GM18858 (cell line): ENCODE measurements around the gene CEP112.
A peak's percentile ranks its signal among the peaks of the same experiment; 100 is the strongest.

Source experiments
- ATAC-seq: cut with Tn5 transposase; IDR thresholded peaks from one replicate; pipeline ENCODE4 v1.9.1; 2021; ENCODE audit not compliant: unreplicated experiment

Gene CEP112

DNA sequence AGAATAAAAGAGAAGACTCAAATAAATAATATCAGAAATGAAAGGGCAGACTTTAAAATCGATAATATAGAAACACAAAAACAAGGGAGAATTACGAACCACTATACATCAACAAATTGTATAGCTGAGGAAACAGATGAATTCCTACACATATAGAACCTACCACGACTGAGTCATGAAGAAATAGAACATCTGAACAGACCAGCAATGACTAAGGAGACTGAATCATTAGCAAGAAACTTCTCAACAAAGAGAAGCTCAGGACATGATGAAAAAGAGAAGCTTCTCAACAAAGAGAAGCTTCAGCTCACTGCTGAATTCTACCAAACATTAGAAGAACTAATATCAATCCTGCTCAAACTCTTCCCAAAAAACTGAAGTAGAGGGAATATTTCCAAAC lies 255.9 kb downstream of the CEP112 start:
- no peak for ATAC-seq

DNA sequence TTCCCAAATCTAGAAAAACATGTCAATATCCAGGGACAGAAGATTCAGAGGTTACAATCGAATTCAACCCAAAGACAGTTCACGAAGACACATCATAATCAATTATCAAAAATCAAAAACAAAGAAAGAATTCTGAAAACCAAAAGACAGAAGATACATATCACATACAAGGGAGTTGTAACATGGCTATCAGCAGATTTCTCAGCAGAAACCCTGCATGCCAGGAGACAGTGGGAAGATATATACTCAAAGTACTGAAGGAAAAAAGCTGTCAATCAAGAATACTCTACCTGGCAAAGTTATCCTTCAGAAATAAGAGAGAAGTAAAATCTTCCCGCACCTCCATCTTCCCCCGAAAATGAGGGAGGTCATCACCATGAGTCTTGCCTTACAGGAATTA lies 258.6 kb downstream of the CEP112 start:
- no peak for ATAC-seq

DNA sequence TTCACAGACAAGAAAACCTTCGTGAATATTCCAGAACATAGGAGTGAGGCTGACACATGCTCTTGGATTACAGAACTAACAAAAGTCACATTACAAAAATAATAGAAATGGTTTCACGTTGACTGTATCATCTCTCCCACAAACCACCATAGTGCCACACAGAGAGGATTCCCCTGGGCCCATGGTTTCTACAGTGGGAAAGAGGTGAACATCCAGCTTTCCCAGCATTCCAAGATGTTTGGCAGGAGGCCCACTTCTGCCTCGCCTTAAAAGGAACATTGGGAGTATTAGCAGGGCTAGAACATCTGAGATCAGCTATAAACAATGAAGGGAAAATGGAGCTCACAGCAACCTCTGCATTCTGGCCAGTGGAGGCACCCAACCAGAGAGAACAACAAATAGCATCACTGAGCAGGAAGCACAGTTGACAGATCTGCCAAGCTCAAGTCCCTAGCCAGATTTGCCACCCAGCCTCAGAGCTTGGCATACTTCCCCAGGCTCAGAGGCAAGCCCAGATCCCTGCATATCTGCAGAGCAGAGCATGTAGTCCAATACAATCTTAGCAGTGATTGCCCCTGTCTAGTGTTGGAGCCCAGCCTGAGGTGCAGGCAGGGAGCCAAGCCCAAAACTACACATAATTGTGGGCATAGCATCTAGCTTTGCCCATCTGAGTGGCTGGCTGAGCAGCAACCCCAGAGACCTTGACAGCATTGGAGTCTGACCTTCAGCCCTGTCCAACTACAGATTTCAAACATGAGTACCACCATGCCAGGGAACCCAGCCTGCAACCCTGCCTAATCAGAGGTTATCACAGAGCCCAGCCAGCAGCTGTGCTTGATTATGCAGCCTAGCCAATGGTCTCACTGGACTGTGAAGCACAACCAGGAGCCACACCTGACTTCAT lies 260.4 kb downstream of the CEP112 start:
- ATAC-seq, result no peak

DNA sequence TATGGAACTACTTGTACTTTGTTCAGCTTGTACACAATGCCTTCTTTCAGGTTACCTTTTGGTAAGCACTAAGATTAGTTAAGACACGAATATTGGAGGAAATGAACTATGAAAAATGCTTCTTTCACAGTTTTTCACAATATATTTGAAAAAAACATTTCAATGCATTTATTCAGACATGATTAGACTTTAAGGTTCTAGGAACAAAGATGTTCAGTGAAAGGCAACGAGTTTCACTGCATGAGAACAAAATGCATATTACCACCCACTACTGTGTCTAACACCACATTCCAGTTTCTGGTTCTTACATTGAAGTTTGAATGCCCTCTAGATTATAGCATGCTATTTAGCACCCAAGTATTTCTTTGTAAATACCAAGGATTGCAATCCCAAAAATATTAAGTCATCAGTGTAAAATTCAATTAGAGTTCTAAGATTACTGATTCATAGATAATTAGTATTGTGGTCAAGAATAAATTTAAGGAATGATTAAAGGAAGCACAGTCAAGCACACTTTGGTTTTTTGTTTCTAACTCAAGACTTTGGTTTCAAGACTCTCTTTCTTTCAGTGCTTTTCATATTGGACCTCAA lies 261.7 kb downstream of the CEP112 start:
- ATAC-seq, result no peak

DNA sequence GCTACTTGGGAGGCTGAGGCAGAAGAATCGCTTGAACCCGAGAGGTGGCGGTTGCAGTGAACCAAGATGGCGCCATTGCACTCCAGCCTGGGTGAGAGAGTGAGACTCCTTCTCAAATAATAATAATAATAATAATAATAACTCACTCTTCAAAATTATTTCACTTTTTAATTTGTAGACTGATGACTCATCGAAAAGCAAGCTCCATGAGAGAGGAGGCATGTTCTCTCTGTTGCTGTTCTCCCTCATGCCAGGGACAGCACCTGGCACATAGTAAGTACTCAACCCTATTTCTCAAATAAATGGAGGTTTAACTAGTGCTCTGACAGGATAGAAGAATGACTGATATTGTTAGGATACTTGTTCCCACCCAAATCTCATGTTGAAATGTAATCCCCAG lies 265.3 kb downstream of the CEP112 start:
- ATAC-seq, result no peak

DNA sequence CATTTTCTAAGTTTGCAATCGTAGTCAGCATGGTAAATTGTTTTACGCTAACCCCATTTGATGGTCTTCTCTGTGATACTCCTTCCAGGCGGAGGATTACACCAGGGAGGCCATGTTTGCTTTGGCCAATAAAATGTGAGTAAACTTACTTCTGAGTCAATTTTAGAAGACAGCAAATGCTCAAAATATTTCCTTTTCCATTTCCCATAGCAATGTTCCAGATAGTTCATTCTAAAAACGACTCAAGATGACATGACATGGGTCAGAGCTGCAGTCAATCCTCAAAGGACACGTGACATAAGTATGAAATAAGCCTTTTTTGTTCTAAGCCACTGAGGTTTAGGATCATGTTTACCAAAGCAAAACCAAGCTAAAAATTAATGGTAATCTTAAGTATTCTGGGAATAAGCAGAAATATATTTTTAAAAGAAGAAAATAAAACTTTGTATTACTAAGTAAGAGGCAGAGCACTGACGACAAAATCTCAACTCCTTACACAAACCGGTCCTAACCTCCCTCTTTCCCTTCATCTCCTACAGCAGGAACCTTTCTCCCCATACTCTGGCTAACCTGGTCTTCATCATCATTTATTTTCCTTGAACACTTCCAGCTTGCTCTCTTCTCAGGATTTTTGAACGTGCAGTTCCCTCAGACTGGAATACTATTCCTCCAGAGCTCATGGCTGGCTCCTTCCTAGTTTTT lies 266.2 kb downstream of the CEP112 start:
- ATAC-seq, result no peak

DNA sequence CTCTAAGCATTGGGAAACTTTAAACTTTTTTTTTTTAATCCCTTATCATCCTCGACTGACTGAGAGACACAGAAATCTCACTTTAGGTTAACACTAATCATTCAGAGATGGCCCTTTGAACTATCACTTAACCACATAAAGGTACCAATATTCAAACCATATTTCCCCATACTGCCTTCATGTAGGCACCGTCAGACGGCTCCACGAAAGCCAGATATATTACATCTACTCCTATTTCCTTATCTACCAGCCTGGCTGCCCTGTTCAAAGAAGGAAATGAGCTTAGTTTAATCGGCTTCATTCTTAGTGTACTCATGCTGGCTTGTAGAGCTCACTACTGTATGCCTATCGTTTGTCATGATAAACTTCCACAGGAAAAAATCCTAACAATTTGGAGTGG lies 270.9 kb downstream of the CEP112 start:
- no peak for ATAC-seq

DNA sequence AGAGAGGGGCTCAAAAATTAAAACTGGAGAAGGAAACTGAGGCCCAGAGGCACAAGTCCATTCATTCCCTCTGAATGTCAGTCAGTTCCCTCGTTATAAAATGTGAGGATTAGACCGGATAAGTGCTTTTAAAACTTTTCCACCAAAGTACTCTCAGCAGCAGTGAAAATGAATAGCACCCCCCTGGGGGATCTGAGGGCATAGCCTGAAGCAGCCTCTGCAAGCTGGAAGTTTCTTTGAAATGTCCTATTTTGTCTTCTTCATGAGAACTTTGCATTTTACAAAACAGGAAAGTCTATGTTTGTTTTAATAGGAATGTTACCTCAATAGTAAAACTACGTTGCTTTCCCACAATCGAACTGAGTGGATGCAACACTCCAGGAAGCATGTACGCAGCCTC lies 273.0 kb downstream of the CEP112 start:
- no peak for ATAC-seq

DNA sequence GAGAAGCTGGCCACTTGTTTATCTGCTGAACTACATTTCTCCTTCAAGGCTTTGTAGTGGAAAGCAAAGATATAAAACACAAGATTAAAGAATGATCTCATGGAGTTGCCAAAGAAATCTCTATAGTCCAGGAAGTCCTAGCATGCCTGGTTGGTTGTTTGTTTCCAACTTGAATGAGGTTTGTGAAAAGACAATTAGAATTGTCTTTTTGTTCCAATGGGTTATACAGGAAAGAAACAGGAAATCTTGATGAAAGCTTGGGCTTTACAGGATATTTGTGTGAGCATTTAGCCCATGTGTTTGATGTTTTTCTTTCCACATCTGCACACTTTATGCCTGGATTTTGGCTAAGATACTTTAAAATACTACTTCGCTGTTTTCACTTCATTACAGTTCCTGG lies 273.4 kb downstream of the CEP112 start:
- no peak for ATAC-seq

DNA sequence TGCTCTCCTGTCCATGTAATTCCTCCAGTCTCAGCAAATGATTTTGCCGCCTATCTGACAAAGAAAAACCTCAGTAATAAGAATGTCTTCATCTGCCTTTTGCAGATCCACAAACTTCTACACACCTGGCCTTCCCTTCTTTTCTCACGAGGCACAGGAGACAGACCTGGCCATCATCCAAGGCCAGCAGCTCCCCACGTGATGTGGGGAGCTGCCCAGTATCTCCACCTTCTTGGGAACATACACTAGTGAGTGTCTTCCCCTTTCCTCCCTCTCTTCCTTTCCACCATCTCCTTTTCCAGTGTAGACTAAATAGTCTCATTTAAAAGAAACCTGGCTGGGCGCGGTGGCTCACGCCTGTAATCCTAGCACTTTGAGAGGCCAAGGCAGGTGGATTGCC lies 274.4 kb downstream of the CEP112 start:
- no peak for ATAC-seq

DNA sequence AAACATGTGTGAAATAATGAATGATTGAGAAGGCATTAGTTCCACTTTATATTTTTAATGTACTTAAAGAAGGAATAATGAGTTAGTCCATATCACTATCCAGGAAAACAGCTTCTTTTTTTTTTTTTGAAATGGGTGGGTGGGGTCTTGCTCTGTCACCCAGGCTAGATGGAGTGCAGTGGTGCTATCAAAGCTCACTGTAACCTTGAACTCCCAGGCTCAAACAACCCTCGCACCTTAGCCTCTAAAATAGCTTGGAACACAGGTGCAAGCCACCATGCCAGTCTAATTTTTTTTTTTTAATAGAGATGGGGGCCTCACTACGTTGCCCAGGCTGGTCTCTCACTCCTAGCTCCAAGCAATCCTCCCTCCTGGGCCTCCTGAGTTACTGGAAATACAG lies 275.5 kb downstream of the CEP112 start:
- no peak for ATAC-seq

DNA sequence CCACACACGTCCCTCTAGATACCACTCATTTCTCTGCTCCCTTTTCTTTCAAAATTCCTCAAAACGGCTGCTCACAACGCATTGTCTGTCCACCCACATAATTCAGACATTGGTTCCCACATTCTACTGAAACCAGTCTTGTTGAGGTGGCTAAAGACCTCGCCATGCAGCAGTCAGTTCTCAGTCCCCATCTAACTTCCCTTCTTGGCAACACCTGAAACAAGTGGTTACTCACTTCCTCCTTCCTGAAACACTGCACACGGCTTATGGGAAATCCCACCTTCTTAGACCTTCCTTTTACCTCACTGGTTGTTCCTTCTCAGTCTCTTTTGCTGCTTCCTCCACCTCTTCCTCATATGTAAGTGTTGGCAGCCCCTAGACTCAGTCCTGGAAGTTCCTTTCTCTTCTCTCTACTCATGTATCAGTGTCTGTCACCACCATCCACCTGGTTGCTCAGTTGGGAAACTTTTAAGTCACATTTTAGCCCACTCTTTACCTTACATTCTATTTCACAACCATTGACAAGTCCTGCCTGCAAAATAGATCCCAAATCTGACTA lies 277.1 kb downstream of the CEP112 start:
- peak; percentile 96 for ATAC-seq

DNA sequence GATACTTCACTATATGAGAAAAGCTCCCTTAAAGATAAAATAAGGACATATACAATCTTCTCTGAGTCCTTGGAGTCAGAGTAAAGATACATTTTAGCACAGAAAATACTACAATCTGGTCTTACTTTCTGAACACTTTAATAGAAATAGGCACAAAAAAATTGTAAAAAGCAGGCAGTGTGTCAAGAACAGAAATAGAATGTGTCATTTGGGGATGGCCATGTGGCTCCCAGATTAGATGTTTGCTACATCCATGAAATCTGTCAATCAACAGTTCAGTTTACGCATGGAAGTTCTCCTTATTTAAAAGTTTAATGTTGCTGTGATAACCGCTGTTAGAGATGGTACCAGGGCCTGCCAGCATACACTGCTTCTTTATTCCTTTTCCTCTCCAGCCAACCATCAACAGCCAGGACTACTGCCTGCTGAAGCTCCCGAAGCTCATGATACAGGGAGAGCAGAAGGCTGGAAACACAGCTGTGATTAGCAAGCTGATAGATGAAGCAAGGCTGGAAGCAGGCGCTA lies 278.5 kb downstream of the CEP112 start:
- no peak for ATAC-seq

DNA sequence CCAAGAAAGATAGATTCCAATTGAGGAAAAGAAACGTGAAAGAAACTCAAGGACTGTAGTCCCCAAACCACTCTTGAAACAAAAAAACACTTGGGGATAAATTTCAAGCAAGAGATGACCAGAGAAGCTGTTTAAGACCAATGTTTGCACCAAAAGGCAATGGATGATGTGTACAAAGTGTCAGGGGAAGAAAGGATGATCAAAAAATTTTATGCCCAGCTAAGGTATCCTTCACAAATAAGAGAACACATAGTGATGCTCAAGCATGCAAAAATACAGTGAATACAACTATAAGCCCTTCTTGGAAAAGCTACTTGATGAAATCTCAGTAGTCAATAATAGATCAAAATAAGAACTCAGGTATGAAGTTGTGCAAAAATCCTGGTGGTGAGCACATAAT lies 281.1 kb downstream of the CEP112 start:
- ATAC-seq, result no peak

DNA sequence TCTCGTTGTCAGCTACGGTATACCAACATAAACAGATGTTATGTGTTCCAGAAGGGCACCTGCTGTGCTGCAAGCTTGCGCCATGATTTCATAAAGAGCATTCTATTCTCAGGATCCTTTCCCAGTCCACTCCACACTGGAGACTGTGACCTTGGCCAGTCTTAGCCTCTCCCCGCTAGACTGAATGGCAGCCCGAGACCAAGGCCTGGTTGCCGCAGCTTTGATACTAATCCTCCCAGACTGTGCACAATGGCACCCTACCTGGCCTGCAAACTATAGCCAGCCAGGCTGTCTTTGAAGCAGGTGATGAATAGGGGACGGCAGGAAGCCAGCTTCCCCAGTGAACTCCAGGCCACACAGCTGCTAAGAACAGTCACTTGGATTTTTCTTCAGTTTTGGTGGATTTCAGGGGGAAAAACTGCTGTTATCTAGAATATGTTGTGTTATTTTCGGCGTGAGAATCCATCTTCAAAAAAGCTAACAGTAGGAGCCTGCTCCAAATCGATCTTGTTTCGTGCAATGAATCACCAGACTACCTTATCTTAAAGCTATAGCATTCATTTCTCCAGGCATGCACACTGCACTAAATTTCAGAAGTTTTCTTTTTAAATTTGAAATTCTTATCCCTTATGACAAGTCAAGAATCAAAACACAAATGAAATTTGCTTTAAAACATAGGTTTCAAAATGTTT lies 289.0 kb downstream of the CEP112 start:
- no peak for ATAC-seq

DNA sequence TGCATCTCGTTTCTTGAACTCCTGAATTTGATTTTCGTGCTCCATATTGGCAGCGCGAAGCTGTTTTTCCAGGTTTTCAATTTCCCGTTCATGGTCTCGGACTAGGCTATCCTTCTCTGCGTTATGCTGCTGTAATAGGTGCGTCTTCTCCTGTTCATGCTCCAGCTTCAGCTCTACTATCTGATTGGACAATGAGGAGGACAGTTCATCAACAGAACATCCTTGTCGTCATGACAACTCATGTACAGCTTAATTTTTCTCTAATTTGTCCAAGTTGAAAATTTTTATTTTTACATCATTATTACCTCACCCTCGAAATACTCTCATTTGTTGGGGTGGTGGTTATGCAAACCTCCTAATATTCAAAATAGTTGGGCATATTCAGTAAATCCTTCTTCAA lies 289.8 kb downstream of the CEP112 start:
- no peak for ATAC-seq

DNA sequence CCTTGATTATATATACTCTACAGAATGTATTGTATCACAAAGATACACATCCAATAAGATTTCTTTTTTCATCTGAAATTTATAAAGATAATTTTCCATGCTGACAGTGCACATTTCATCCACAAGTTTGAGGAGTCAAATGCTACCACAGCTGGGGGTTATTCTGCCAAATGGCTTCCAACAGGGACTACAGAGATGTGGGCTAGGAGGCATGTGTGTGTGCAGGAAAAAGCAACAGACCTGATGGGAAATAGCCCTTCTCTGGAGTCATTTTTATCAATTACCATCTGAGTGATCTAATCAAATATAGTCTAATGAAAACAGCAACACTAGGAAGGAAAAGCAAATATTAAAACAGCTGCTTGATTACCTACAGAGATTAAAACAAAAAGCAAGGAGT lies 290.5 kb downstream of the CEP112 start:
- no peak for ATAC-seq

DNA sequence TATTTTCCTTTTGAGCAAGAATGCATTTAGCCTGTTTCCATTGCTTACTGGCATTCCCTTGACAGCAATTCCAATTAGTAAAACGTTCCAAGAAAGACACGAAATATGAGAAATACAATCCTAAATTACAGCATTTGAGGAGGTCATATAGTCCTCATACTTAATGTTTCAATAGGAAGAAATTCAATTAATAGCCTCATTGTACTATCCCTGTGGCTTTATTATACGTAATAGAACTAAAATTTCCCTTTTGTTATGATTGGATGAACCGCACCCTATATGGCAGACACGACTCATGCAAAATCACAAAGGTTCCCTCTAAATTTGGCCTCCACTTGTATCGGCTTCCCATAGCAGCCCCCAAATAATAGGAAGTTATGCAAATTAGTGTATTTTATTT lies 291.7 kb downstream of the CEP112 start:
- no peak for ATAC-seq

DNA sequence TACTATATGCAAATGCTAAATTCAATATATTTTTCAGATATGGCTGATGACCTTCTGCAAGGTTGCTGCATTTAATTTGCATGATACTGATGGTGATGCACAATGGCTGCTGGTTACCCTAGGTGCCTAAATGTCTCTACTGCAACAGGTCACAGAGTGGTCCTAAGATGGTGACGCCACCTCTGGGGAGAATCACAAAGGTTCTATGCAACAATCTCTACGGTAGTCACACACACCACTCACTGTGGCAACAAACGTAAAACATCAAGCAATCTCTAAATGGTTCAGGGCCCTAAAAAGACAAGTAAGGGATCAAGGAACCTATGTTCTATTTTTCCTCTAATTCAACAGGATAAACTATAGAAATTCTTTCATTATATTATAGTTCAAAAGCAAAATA lies 293.3 kb downstream of the CEP112 start:
- no peak for ATAC-seq

DNA sequence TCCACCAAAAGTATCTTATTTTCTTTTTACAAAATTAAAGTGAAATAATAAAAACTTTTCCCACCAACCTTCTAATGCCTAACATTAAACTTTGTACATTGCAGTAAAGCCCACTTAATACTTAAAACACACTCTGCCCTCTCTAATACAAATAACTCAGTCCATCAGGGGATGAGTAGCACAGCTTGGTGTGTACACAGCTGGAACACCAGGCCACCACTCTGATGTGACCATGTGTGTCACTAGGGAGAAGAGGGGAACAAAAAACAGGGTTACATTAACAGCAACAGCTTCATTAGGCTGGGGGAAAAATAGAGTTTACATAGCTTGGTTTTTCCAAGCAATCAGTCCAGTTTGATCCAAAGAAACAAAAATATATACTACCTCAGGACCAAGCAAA lies 295.0 kb downstream of the CEP112 start:
- ATAC-seq, result no peak

DNA sequence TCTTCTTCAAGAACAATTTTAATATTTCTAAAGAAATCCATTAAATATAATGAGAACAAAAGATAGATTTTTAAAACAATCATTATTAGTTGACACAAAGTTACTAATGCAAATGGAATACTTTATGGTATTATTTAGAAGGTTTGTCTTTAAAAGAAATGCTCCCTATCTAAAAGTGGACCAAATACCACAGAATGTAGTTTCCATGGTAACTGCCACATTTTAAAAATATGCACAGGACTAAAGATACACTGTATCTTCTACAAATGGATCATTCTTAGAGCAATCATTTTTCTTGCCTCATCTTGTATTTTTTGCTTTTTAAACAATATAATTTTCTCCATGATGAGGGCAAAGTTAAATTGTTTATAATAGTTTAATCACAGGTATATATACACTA lies 296.0 kb downstream of the CEP112 start:
- no peak for ATAC-seq
